ENCODE data around the gene MUC16.

Gene MUC16

GRCh38 chr19:9000933-9001332 lies 9.3 kb downstream of the MUC16 start:
- no peak for DNase-seq

- DNase-seq = peak in 1 of 2 experiments; percentile 32
Observed at GRCh38 chr19:8988204-8988603, 22.0 kb downstream of the MUC16 start.

GRCh38 chr19:8986296-8986695 lies 23.9 kb downstream of the MUC16 start:
- DNase-seq = no peak

- no peak for DNase-seq
Observed at GRCh38 chr19:8973501-8974091, 36.6 kb downstream of the MUC16 start.

GRCh38 chr19:8965887-8966286 lies 44.3 kb downstream of the MUC16 start:
- DNase-seq = no peak

Measured in SHP77 (cell line).